Activated T-cell treated with anti-CD3 and anti-CD28 coated beads, Interleukin-2, amount 50 U/mL, for 4 hours (primary cell): ENCODE results near the gene SLC1A7. TPM values are rescaled to one million over a fixed set of nuclear protein-coding genes. Genes with fewer than 3 reads are reported as not detected.

Source experiments
- ATAC-seq, 2 donors: fragments of 200-7000 bp; cut with Tn5 transposase; one replicate each; pipeline ENCODE4 v1.10.0; 2021
- DNase-seq: peaks from one replicate; pipeline ENCODE4 v3.0.0-alpha.2; 2020
- H3K27me3 Mint-ChIP-seq: one replicate; pipeline ENCODE4 v1.8.0; 2021; ENCODE audit warnings: low read depth, mixed read lengths
- H3K36me3 Mint-ChIP-seq: one replicate; pipeline ENCODE4 v1.8.0; 2022; ENCODE audit warnings: mixed read lengths; ENCODE audit not compliant: insufficient read depth
- H3K4me1 Mint-ChIP-seq: one replicate; pipeline ENCODE4 v1.8.0; 2021; ENCODE audit warnings: low read depth, mixed read lengths
- H3K4me3 Mint-ChIP-seq: one replicate; pipeline ENCODE4 v1.8.0; 2021; ENCODE audit warnings: mild to moderate bottlenecking, moderate library complexity, mixed read lengths
- H3K9me3 Mint-ChIP-seq: one replicate; pipeline ENCODE4 v1.8.0; 2021; ENCODE audit warnings: mixed read lengths
- total RNA-seq, 3 donors: library from RNA; stranded (reverse); gene quantifications; one replicate each; pipeline ENCODE4 v1.2.1, GENCODE V29; 2021

The SLC1A7 gene
- total RNA-seq, 3 donors from 2014 or later: not detected

DNA sequence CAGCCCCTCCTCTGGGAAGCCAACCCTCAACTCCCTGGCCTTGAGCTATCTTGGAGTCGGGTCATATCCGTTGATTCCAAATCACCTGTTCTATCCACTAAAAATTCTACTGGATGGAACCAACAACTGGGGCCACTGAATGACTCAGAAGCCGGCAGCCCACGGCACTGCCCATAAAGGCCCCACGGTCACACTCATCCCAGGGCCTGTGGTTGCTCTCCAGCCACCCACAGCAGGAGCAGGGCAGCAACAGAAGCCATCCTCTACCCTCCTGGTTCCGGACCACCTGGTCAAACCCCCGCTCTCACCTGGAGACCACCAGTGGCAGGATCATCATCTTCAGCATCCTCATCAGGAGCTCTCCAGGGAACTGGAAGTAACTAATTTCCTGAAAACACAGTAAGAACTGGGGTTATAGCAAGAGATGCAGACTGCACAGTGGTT lies 8.4 kb downstream of the SLC1A7 start:
- peaks cover 12% of the 10 kb centered on the region for H3K9me3 Mint-ChIP-seq
- H3K27me3 Mint-ChIP-seq: no peaks in the 10 kb centered on the region
- H3K36me3 Mint-ChIP-seq: no peaks in the 10 kb centered on the region
- H3K4me1 Mint-ChIP-seq: no peaks in the 10 kb centered on the region
- H3K4me3 Mint-ChIP-seq: no peak overlapping the region
- DNase-seq: no peak
- no peak for ATAC-seq

DNA sequence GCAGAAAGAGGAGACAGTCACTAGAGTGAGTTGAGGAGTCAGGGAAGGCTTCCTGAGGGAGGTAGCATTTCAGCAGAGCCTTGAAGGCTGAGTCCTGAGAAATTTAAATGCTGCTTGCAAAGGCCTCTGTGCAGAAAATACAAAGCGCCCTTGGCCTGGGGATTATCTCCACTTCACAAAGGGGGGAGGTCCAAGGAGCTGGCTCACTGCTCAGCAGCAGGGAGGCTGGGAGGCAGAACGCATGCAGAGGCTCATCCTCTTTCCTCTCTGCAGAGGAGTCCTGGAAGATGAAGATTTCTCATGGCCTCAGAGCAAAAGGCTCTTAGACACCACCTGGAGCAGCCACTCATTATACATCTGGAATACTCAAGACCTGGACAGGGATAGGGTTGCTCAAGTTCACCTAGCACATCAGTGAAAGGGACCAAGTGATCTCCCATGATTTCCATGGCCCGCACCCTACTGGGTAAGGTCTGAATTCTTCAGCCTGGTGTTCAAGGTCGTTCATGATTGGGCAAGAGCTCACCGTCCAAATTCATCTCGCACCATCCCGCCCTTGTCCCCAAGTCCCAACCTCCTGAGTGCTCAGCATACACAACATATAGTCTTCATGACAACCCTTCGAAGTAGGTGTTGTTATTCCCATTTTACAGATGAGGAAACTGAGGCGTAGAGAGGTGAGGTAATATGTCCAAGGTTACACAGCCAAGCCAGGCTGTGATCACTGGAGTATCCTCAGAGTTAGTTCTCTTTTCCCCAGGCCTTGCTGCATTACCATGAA lies 9.0 kb downstream of the SLC1A7 start:
- Mint-ChIP-seq H3K9me3 (peaks cover 12% of the 10 kb centered on the region), H3K36me3 (no peaks in the 10 kb centered on the region), H3K27me3 (no peaks in the 10 kb centered on the region), H3K4me3 (no peak overlapping the region), H3K4me1 (no peaks in the 10 kb centered on the region)
- ATAC-seq: no peak
- no peak for DNase-seq

DNA sequence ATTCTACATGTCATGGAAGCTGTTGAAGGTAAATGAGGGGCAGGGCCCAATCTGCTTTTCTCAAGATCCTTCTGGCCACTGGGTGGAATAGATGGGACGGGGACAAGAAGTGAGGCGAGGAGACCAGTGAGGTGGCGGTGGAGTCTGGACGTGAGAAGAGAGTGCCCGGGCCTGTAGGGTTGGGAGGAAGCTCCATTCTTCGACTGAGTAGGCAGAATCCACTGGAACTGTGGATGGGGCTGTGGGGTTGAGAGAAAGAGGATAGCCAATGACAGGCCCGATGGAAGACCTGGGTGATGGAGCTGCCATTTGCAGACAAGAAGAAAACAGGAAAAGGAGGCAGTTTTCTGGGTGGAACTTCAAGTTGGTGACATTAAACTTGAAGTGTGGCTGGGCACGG lies 10.3 kb downstream of the SLC1A7 start:
- Mint-ChIP-seq H3K9me3 (peaks cover 2% of the 10 kb centered on the region), H3K36me3 (no peaks in the 10 kb centered on the region), H3K27me3 (peaks cover 4% of the 10 kb centered on the region), H3K4me3 (no peak overlapping the region), H3K4me1 (no peaks in the 10 kb centered on the region)
- DNase-seq: no peak
- no peak for ATAC-seq

DNA sequence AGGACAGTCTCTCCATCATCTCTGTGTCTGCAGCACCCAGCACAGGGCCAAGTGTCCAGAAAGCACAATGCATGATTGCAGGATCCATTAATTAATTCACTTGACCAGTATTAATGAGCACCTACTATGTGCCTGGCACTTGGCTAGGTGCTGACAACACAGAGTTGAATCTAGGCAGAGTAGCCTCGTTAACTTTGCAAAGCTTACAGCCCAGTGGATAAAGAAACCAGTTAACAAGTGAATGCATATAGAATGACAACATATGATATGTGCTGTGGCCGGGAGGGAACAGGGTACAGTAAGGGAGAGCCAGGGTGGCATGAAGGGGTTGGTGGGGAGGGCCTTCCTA lies 10.9 kb downstream of the SLC1A7 start:
- Mint-ChIP-seq H3K4me1 (no peaks in the 10 kb centered on the region), H3K36me3 (no peaks in the 10 kb centered on the region), H3K4me3 (no peak overlapping the region), H3K27me3 (peaks cover 4% of the 10 kb centered on the region), H3K9me3 (no peaks in the 10 kb centered on the region)
- ATAC-seq: no peak
- no peak for DNase-seq

DNA sequence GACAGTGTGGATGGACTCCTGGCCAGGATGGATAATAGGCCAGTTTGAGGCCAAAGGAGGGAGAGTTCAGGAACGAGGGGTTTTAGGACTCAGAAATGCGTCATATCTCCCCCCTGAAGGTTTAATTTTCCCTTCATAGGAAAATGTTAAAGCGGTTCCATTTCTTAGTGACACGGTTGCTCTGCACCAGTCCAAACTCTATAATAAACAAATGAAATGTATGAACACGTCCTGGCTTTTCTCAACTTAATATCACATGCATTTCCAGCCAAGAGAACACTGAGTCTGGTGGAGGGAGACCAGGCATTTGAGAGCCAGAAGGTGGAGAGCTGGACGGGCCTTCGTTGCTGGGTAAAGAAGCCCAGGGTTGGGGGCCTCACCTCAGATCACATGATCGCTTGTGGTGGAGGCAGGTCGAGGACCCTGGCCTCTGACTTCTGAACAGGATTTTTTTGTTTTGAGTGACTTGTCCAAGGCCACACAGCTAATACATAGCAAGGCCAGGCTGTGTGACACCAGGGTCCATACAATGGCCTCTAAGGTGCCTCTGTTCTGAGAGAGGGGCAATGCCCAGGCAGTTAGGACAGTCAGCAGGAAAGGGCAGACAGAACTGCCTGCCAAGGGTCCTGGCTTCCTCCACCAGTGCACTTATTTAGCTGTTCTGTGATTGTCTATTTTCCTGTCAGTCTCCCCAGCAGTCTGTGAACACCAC lies 11.4 kb downstream of the SLC1A7 start:
- Mint-ChIP-seq H3K36me3 (no peaks in the 10 kb centered on the region), H3K4me1 (no peaks in the 10 kb centered on the region), H3K4me3 (no peak overlapping the region), H3K27me3 (peaks cover 4% of the 10 kb centered on the region), H3K9me3 (no peaks in the 10 kb centered on the region)
- DNase-seq (no peak), ATAC-seq (no peak)

DNA sequence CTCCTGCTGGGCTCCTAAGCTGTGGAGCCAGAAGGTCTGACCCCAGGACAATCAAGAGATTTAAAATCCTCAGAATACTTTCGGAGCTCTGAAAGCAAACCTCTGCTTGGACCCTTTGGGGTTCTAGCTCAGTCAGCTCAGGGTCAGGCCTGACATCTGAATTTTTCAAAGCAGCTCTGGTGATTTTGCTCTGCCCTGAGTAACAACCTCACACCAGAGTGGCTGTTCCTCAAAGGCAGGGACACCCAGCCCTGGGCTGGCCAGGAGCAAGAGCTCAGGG lies 11.9 kb downstream of the SLC1A7 start:
- Mint-ChIP-seq H3K9me3 (no peaks in the 10 kb centered on the region), H3K27me3 (peaks cover 4% of the 10 kb centered on the region), H3K4me1 (no peaks in the 10 kb centered on the region), H3K4me3 (no peak overlapping the region), H3K36me3 (no peaks in the 10 kb centered on the region)
- DNase-seq (no peak), ATAC-seq (no peak)

DNA sequence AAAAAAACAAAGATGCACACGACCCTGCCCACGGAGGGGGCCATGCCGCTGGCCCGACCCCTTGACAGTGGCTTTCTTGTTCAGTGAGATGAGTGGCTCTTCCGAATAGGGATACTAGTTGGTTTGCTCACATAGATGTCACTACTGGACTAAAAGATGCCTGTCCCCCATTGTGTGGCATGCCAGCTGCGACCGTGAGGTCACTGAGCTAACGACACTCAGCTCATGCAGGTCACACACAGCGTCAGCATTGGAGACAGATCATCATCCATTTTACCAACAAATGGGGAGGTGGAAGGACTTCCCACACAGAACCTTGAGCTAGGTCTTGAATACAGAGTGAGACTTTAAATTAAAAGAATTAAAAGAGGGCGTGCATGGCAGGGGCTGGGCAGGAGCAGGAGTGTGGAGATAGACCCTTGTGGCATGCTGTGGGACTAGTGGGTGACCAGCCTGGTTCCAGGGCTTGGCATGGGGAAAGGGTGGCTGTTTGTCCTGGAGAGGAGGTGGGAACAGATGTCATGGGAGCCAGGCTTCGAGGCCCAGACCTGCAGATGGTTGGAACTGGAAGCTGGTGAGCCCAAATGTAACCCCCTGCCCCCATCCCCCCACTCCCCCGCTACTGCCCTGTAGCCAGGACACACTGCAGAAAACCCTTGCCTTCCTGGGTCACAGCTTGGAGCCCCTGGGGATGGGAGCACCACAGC lies 12.4 kb downstream of the SLC1A7 start:
- Mint-ChIP-seq H3K4me3 (no peak overlapping the region), H3K4me1 (no peaks in the 10 kb centered on the region), H3K27me3 (peaks cover 4% of the 10 kb centered on the region), H3K9me3 (no peaks in the 10 kb centered on the region), H3K36me3 (no peaks in the 10 kb centered on the region)
- DNase-seq (no peak), ATAC-seq (no peak)

DNA sequence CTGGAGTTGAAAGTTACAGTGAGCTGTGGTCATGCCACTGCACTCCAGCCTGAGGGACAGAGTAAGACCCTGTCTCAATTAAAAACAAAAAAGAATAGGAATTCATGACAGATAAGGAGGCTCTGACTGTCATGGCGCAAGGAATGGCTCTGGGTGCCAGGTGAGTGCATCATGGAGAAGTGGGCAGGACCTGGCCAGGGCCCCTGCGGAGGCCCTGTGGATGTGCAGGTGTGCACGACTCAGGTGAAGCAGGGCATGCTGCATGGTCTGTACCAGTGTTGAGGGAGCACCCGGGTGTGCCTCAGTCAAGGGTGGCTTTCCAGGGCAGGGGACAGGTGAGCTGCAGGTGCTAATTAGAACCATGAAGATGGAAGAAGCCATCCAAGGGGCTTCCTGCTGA lies 14.0 kb downstream of the SLC1A7 start:
- no peaks in the 10 kb centered on the region for H3K9me3 Mint-ChIP-seq
- no peak overlapping the region for H3K4me3 Mint-ChIP-seq
- no peak for ATAC-seq
- H3K27me3 Mint-ChIP-seq: peaks cover 4% of the 10 kb centered on the region
- no peaks in the 10 kb centered on the region for H3K36me3 Mint-ChIP-seq
- DNase-seq: no peak
- no peaks in the 10 kb centered on the region for H3K4me1 Mint-ChIP-seq

DNA sequence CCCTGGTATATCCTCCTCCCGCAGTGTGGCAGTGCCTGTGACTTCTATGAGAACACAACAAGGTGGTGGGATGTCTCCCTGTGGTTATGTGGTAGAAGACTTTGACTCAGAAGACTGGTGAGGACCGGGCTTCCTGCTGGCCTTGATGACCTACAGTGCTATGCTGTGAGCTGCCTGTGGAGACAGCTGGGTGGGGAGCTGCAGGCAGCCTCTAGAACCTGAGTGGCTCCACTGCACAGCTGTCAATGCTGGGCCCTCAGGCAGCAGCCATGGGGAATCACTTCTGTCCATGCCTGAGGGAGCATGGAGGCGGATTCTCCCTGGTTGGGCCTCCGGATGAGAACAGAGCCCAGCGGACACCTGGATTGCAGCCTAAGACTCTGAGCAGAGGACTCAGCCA lies 14.9 kb downstream of the SLC1A7 start:
- no peak for DNase-seq
- peak; percentile 51 to 62 for ATAC-seq
- Mint-ChIP-seq H3K27me3 (peaks cover 4% of the 10 kb centered on the region), H3K36me3 (no peaks in the 10 kb centered on the region), H3K4me3 (no peak overlapping the region), H3K9me3 (no peaks in the 10 kb centered on the region), H3K4me1 (no peaks in the 10 kb centered on the region)

DNA sequence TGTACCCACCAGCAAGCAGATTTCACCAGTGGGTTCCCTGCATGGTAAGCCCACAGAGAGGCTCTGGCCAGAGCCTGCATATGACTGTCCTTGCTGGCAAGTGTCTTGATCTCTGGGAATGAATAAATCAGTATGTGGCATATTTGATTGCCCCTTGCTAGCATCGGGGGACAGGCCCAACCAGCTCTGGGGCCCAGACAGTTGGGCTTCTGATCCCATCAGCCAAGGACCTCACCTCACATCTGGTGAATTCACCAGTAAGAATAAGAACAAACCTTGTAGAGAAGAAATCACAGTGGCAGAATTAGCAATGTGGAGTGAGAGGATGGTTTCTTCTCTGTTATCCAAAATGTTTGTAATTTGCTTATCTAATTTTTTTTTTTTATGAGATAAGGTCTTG lies 15.9 kb downstream of the SLC1A7 start:
- H3K4me1 Mint-ChIP-seq: no peaks in the 10 kb centered on the region

DNA sequence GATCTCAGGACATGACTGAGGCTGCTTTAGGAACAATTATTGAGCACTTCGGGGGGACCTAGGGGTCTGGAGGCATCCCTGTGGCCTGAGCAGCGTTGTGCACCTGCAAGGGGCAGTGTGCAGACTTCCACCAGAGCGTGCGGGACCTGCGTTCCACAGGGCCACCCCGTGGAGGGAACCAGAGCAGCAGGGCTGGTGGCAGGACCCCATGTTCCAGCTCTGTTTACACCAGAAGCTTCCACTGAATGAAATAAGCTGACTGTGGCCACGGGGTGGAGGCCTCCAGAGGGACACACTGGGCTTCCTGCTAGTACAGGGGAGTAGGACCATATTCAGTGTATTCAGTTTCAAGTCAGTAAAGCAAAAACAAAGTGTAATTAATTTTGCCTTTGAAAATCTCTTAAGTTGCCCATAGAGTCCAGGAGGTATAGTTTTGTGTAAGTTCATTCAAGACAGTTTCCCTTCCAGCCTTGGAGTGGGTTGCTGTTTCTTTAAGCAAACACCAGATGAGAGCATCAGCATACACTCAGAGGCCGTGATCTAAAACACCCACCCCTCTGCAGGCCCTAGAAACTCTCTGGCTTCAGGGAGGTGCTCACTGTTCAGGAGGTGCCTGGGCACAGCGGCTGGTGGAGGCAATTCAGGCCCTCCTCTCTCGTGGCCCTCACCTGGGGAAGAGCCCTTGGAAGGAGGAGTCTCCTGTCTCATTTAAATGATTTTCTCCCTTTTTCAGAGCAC lies 16.6 kb downstream of the SLC1A7 start:
- Mint-ChIP-seq H3K36me3 (no peaks in the 10 kb centered on the region), H3K4me3 (no peak overlapping the region), H3K4me1 (no peaks in the 10 kb centered on the region), H3K27me3 (peaks cover 10% of the 10 kb centered on the region), H3K9me3 (no peaks in the 10 kb centered on the region)
- ATAC-seq: no peak
- DNase-seq: no peak

More for the DNA sequence above, 15.9 kb downstream of the SLC1A7 start:
- Mint-ChIP-seq H3K27me3 (peaks cover 4% of the 10 kb centered on the region), H3K9me3 (no peaks in the 10 kb centered on the region), H3K36me3 (no peaks in the 10 kb centered on the region), H3K4me3 (no peak overlapping the region)
- ATAC-seq (no peak), DNase-seq (no peak)

DNA sequence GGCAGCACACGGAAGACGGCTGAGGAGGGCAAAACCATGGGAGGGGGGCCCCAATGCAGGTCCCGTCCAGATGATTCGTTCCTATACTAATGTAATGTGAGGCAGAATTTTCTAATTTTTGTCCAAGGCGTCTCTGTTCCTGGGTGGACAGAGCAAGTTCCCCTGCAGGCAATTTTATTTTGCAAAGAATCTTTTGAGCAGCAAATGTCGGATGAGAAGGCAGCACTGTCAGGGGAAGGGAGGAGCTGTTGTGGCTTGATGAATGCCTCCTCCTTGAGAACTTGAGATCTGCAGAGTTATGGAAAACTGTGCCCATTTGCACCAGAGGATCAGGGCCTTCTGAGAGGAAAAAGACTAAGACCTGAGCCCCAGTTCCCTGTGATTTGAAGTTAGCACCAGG lies 17.3 kb downstream of the SLC1A7 start:
- ATAC-seq (no peak), DNase-seq (no peak)
- Mint-ChIP-seq H3K4me1 (no peaks in the 10 kb centered on the region), H3K4me3 (no peak overlapping the region), H3K9me3 (no peaks in the 10 kb centered on the region), H3K36me3 (no peaks in the 10 kb centered on the region), H3K27me3 (peaks cover 16% of the 10 kb centered on the region)

DNA sequence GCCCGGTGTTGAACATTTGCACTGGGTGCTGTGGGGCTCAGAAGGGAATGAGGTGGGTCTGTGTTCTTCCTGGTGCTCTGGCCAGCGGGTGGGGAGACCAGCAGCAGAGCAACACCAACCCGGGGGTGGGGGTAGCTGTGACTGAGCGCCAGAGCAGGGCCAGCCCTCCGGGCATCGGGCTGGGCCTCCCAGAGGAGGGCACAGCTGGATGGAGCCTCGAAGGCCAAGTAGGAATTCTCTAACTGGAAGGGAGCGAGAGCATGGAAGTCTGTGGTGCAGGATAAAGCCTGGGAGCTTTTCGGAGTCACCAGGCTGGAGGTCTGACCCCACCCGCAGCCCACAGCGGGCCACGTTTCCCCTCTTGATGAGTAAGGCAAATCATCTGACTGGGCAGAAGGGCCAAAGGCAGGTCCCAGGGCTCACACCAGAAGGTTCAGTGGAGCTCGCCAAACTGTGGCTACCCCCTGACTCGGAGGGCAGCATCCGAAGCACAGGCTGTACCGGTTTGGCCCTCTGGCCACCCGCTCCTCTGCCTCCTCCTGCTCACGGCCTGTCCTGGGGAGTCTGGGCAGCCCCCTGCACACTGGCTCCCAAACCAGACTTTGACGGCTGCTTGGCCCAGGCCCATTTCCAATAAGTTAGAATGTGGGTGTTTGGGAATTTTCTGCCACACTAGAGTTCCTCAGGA lies 18.8 kb downstream of the SLC1A7 start:
- no peak overlapping the region for H3K4me3 Mint-ChIP-seq
- peaks cover 17% of the 10 kb centered on the region for H3K27me3 Mint-ChIP-seq
- no peaks in the 10 kb centered on the region for H3K9me3 Mint-ChIP-seq
- no peak for ATAC-seq
- H3K4me1 Mint-ChIP-seq: no peaks in the 10 kb centered on the region
- DNase-seq: no peak
- H3K36me3 Mint-ChIP-seq: no peaks in the 10 kb centered on the region

DNA sequence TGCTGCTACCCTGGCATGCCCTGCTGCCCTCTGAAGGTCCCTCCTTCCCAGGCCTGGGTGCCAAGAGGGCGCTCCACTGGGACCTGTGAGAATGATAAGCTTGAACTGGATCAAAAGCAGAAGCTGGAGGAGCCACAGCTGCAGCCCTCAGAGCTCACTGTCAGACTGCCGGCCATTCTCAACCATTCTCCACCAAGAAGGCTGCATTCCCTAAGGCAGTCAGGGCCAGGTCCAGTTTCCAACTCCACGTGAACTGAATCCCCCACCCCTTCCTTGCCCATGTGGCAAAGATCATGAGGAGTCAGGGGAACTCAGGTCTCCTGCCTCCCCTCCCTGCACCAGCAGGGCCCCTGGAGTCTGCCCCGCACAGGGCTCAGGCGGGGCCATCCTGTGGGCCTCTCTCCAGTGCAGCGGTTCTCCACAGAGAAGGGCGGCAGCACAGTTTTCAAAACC lies 19.5 kb downstream of the SLC1A7 start:
- Mint-ChIP-seq H3K9me3 (no peaks in the 10 kb centered on the region), H3K36me3 (no peaks in the 10 kb centered on the region), H3K27me3 (peaks cover 15% of the 10 kb centered on the region), H3K4me1 (no peaks in the 10 kb centered on the region), H3K4me3 (no peak overlapping the region)
- no peak for ATAC-seq
- DNase-seq: no peak
